T-helper 9 cell (primary cell): Measurements from ENCODE around the gene CCL23.

Source experiments
- DNase-seq: peaks from one replicate; pipeline ENCODE4 v3.0.0-alpha.2; 2020

Gene CCL23

DNA sequence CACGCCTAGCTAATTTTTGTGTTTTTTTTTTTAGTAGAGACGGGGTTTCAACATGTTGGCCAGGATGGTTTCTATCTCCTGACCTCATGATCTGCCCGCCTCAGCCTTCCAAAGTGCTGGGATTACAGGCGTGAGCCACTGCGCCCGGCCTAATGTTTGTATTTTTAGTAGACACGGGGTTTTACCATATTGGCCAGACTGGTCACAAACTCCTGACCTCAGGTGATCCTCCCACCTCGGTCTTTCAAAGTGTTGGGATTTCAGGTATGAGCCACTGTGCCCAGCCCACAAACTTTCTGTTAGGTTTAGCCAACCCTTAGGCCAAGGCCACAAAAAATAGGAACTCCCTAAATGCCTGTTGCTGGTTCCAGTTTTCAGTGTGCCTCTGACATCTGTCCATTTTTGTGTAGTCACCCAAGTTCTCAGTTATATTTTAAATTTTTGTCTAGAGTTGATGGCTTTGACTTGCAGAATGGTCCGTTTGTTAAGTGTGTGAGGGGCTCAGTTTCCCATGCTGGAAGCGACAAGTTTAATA, 49.2 kb downstream of the CCL23 start:
- DNase-seq = no peak

- DNase-seq = no peak
Observed at GRCh38 chr17:35965272-35965671, 52.5 kb downstream of the CCL23 start.

DNA sequence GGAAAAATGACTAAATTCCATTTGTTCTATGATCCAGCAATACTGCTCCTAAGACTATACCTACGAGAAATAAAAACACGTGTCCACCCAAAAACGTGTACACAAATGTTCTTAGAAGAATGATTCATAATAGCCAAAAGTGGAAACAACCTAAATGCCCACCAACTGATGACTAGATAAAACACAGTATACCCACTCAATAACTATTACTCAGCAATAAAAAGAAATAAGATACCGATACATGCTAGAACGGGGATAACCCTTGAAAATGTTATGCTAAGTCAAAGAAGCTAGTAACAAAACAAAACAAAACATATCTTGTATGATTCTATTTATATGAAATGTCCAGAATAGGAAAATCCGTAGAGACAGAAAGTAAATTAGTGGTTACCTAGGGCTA, 54.1 kb downstream of the CCL23 start:
- no peak for DNase-seq
